Measurements from ENCODE around the gene CASD1.

DNA sequence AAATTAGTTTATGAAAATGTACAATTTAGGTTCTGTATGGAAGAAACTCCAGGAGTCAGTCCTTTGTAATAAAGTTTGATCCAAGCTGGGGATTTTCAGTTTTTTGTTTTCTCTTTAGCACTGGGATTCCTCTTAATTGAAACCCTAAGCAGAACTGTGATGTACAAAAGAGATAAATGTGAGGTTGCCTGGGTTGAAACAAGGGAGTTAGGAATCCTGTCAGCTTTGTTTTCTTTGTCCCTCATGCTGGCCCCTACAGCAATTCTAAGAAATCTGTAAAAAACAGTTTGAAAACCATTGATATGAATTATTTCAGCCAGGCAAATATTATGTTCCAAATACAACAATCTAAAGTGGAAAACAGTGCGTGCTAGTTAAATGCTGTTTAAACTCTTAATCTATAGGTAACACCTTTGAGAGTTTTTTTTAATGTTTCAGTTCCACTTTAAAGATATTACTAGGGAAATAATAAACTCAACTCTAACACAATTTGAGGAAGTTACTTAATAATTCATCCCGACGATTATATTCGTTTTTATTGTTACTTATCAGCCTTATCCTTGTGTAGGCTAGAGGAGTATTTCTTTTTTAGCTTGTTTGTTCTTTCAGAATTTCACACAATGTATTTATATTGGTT is 81.0 kb downstream of the CASD1 start:
- TF ChIP-seq POLR2A (IDR thresholded peaks at IDR 0.05) = no peak
- no peak for TF ChIP-seq POLR2AphosphoS5 (IDR thresholded peaks at IDR 0.05)
- TF ChIP-seq, protein P1, sequence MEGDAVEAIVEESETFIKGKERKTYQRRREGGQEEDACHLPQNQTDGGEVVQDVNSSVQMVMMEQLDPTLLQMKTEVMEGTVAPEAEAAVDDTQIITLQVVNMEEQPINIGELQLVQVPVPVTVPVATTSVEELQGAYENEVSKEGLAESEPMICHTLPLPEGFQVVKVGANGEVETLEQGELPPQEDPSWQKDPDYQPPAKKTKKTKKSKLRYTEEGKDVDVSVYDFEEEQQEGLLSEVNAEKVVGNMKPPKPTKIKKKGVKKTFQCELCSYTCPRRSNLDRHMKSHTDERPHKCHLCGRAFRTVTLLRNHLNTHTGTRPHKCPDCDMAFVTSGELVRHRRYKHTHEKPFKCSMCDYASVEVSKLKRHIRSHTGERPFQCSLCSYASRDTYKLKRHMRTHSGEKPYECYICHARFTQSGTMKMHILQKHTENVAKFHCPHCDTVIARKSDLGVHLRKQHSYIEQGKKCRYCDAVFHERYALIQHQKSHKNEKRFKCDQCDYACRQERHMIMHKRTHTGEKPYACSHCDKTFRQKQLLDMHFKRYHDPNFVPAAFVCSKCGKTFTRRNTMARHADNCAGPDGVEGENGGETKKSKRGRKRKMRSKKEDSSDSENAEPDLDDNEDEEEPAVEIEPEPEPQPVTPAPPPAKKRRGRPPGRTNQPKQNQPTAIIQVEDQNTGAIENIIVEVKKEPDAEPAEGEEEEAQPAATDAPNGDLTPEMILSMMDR (IDR thresholded peaks at IDR 0.05 in 8 of 11, conservative IDR thresholded peaks at IDR 0.05 in 3 of 11) = no peak
